ENCODE results near the gene RHBDL3. TPM values are rescaled to one million over a fixed set of nuclear protein-coding genes. Genes with fewer than 3 reads are reported as not detected.

RHBDL3 gene
- total RNA-seq, 3 donors from 2014 or later (not counting 1 experiment from before 2014, with no cell fraction given), result 0.14 to 0.21 TPM; not detected in 1

- H3K27ac ChIP-seq (ENCODE audit: low read length), result no peak overlapping the region
- no peaks in the 10 kb centered on the region for H3K4me1 ChIP-seq (ENCODE audit: control insufficient read depth, insufficient read depth, low read length)
- Mint-ChIP-seq H3K4me3 (no peak overlapping the region), H3K4me1 (no peaks in the 10 kb centered on the region), H3K9me3 (no peaks in the 10 kb centered on the region), H3K27me3 (ENCODE audit: low read depth in 2 of 2) (no peaks in the 10 kb centered on the region), H3K36me3 (no peaks in the 10 kb centered on the region), H3K27ac (no peak overlapping the region)
- 79% methylated on average over 2 of the region's 2 CpGs for whole genome bisulfite sequencing (ENCODE audit: insufficient coverage)
- DNase-seq (no peak), ATAC-seq (no peak)
- intact Hi-C loops (cut with micrococcal nuclease), result no loop called here
- no peaks in the 10 kb centered on the region for H3K9me3 ChIP-seq (ENCODE audit: control insufficient read depth, insufficient read depth, low read length)
- TF ChIP-seq, protein P1, sequence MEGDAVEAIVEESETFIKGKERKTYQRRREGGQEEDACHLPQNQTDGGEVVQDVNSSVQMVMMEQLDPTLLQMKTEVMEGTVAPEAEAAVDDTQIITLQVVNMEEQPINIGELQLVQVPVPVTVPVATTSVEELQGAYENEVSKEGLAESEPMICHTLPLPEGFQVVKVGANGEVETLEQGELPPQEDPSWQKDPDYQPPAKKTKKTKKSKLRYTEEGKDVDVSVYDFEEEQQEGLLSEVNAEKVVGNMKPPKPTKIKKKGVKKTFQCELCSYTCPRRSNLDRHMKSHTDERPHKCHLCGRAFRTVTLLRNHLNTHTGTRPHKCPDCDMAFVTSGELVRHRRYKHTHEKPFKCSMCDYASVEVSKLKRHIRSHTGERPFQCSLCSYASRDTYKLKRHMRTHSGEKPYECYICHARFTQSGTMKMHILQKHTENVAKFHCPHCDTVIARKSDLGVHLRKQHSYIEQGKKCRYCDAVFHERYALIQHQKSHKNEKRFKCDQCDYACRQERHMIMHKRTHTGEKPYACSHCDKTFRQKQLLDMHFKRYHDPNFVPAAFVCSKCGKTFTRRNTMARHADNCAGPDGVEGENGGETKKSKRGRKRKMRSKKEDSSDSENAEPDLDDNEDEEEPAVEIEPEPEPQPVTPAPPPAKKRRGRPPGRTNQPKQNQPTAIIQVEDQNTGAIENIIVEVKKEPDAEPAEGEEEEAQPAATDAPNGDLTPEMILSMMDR (IDR thresholded peaks at IDR 0.05), result no peak
- H3K27me3 ChIP-seq (ENCODE audit: control insufficient read depth, insufficient read depth, low read length), result no peaks in the 10 kb centered on the region
- H3K4me3 ChIP-seq (ENCODE audit: low read length), result no peak overlapping the region
- no peaks in the 10 kb centered on the region for H3K36me3 ChIP-seq (ENCODE audit: control insufficient read depth, insufficient read depth, low read length)
Observed at GRCh38 chr17:32239456-32239855, 26.2 kb upstream of the RHBDL3 start.

DNA sequence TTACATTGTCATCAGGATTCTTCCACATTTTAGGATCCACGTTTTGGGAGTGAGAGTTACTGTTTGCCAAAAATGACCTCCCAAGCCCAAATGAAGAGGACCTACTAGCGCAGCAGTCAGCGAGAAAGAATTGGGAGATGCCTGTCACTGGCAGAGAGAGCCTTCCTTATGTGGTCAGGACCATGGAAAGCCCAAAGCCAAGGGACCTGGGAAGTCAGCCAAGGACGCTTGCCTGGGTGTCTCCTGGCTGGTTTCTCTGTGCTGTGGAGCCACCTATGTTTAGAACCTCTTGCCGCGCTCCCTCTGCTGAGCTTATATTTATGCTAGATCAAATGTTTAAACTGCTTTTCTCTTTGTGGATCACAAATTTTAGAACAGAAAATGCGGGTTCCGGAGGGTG, 24.9 kb upstream of the RHBDL3 start:
- DNase-seq (no peak), ATAC-seq (no peak)
- Histone ChIP-seq H3K4me3 (ENCODE audit: low read length) (no peak overlapping the region), H3K4me1 (ENCODE audit: control insufficient read depth, insufficient read depth, low read length) (no peaks in the 10 kb centered on the region), H3K36me3 (ENCODE audit: control insufficient read depth, insufficient read depth, low read length) (no peaks in the 10 kb centered on the region), H3K27me3 (ENCODE audit: control insufficient read depth, insufficient read depth, low read length) (no peaks in the 10 kb centered on the region), H3K9me3 (ENCODE audit: control insufficient read depth, insufficient read depth, low read length) (no peaks in the 10 kb centered on the region), H3K27ac (ENCODE audit: low read length) (no peak overlapping the region)
- no peak overlapping the region for H3K27ac Mint-ChIP-seq
- H3K9me3 Mint-ChIP-seq, result no peaks in the 10 kb centered on the region
- H3K4me3 Mint-ChIP-seq, result no peak overlapping the region
- TF ChIP-seq, protein P1 (IDR thresholded peaks at IDR 0.05), result no peak
- no peaks in the 10 kb centered on the region for H3K4me1 Mint-ChIP-seq
- WGBS (ENCODE audit: insufficient coverage), result 89% methylated on average over 8 of the region's 8 CpGs
- H3K27me3 Mint-ChIP-seq (ENCODE audit: low read depth in 2 of 2), result no peaks in the 10 kb centered on the region
- no peaks in the 10 kb centered on the region for H3K36me3 Mint-ChIP-seq
- intact Hi-C loops (cut with micrococcal nuclease), result no loop called here

DNA sequence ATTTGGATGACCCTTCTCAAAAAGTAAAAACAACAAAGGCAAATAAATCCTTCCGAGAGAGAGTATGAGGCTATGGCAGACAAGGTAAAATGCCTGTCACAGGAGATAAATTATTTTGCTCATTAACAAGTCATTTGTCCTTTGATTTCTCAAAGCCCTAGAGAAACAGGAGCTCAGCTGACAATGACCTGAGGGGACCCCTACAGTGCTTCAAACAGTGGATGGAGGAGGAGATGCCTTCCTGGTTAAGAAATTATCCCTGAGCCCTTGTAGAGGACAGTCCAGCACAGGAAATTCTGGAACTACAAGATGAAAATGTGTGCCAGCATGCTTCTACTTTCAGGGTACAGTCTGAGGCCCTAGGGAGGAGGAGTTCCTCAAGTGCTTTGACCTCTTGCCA, 24.0 kb upstream of the RHBDL3 start:
- no peak overlapping the region for H3K4me3 ChIP-seq (ENCODE audit: low read length)
- DNase-seq (no peak), ATAC-seq (no peak)
- no CpG with 5 or more reads among the region's 1 CpG for WGBS (ENCODE audit: insufficient coverage)
- intact Hi-C loops (cut with micrococcal nuclease), result no loop called here
- Mint-ChIP-seq H3K27ac (no peak overlapping the region), H3K36me3 (no peaks in the 10 kb centered on the region), H3K4me3 (no peak overlapping the region), H3K9me3 (no peaks in the 10 kb centered on the region), H3K4me1 (no peaks in the 10 kb centered on the region), H3K27me3 (ENCODE audit: low read depth in 2 of 2) (no peaks in the 10 kb centered on the region)
- H3K27ac ChIP-seq (ENCODE audit: low read length), result no peak overlapping the region
- no peaks in the 10 kb centered on the region for H3K9me3 ChIP-seq (ENCODE audit: control insufficient read depth, insufficient read depth, low read length)
- TF ChIP-seq, protein P1 (IDR thresholded peaks at IDR 0.05), result no peak
- H3K27me3 ChIP-seq (ENCODE audit: control insufficient read depth, insufficient read depth, low read length), result no peaks in the 10 kb centered on the region
- H3K36me3 ChIP-seq (ENCODE audit: control insufficient read depth, insufficient read depth, low read length), result no peaks in the 10 kb centered on the region
- H3K4me1 ChIP-seq (ENCODE audit: control insufficient read depth, insufficient read depth, low read length), result no peaks in the 10 kb centered on the region

GRCh38 chr17:32249475-32249874, 16.2 kb upstream of the RHBDL3 start:
- no peaks in the 10 kb centered on the region for H3K4me1 Mint-ChIP-seq
- TF ChIP-seq, protein P1 (IDR thresholded peaks at IDR 0.05), result no peak
- no peaks in the 10 kb centered on the region for H3K9me3 Mint-ChIP-seq
- H3K27ac ChIP-seq (ENCODE audit: low read length), result no peak overlapping the region
- intact Hi-C loops (cut with micrococcal nuclease), result no loop called here
- H3K4me1 ChIP-seq (ENCODE audit: control insufficient read depth, insufficient read depth, low read length), result no peaks in the 10 kb centered on the region
- ATAC-seq, result no peak
- no peak overlapping the region for H3K4me3 Mint-ChIP-seq
- no peaks in the 10 kb centered on the region for H3K36me3 ChIP-seq (ENCODE audit: control insufficient read depth, insufficient read depth, low read length)
- no peak for DNase-seq
- no peaks in the 10 kb centered on the region for H3K36me3 Mint-ChIP-seq
- 89% methylated on average over 3 of the region's 3 CpGs for WGBS (ENCODE audit: insufficient coverage)
- peaks cover 0 to 3% of the 10 kb centered on the region in 2 donors for H3K27me3 Mint-ChIP-seq (ENCODE audit: low read depth in 2 of 2)
- H3K4me3 ChIP-seq (ENCODE audit: low read length), result no peak overlapping the region
- H3K27ac Mint-ChIP-seq, result no peak overlapping the region
- no peaks in the 10 kb centered on the region for H3K9me3 ChIP-seq (ENCODE audit: control insufficient read depth, insufficient read depth, low read length)
- no peaks in the 10 kb centered on the region for H3K27me3 ChIP-seq (ENCODE audit: control insufficient read depth, insufficient read depth, low read length)

Data from natural killer cell (primary cell).